Measurements from ENCODE around the gene AHI1.
A peak's percentile ranks its signal among the peaks of the same experiment; 100 is the strongest.

AHI1 gene

GRCh38 chr6:135323979-135324378 is 173.6 kb downstream of the AHI1 start:
- DNase-seq, result no peak

GRCh38 chr6:135323202-135323668 is 174.3 kb downstream of the AHI1 start:
- DNase-seq, result no peak

GRCh38 chr6:135322427-135323201 is 174.9 kb downstream of the AHI1 start:
- DNase-seq, result peak; percentile 35

- DNase-seq, result no peak
Measured at GRCh38 chr6:135320721-135321621, 176.6 kb downstream of the AHI1 start.

GRCh38 chr6:135319819-135320218 is 177.7 kb downstream of the AHI1 start:
- no peak for DNase-seq

- DNase-seq, result no peak
Measured at GRCh38 chr6:135318738-135319469, 178.6 kb downstream of the AHI1 start.

- no peak for DNase-seq
Measured at GRCh38 chr6:135314543-135314942, 183.0 kb downstream of the AHI1 start.

- DNase-seq, result peak; percentile 97
Measured at GRCh38 chr6:135311446-135312200, 185.9 kb downstream of the AHI1 start.

DNA sequence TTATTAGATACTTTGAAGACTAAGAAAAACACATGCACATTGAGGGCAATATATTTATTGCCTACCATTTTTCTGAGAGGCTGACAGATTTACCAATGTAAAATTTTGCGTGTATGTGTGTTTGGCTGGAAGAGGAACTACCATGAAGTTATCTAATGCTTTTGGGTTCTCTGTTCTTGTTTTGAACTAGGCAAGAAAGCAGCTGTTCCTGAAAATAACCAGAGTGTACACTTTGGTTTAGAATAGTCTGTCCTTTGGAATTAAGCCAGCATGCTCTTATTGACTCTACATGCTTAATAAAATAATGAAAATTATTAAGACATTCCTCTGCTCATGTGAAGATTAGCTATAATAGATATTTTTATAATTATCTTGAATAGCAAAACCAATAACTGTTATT is 187.2 kb downstream of the AHI1 start:
- peak; percentile 67 for DNase-seq

- DNase-seq, result peak; percentile 67
Measured at GRCh38 chr6:135306740-135307420, 190.7 kb downstream of the AHI1 start.

DNA sequence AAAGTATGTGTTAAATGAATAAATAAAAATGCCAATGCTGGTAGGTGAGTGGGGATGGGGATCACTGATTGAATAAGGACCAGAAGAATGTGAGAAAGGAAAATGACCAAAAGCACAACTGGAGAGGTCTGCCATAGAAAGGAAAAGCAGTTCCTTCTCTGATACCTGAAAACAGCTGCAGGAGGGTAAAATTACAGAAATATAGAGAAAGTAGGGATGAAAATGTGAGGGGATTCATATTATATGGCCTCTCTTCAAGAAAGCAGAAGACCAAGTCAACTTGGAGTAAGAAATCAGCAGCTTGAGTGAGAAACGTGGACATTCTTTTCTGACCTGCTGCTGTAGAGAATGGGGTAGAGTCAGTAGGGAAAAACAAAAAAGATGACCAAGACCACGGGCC is 191.4 kb downstream of the AHI1 start:
- DNase-seq, result no peak

DNA sequence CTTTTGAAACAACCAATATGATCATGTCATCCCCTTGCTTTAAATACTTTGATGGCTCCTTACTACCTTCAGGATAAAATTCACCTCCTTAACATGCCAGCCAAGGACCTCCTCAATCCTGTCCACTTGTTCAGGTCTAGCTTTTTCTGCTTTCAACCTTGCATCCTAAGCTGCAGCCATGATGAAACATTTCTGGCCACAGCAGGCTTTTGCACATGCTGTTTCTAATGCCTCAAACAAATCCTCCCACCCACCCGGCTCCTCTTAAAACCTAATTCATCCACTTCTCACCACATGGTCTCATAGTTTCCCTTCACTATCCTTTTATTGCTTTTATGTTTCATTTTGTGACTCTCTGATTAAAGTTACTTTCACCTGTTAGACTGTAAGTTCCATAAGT is 191.9 kb downstream of the AHI1 start:
- DNase-seq, result no peak

- DNase-seq, result no peak
Measured at GRCh38 chr6:135304883-135305282, 192.7 kb downstream of the AHI1 start.

- DNase-seq, result peak; percentile 48
Measured at GRCh38 chr6:135301304-135301703, 196.2 kb downstream of the AHI1 start.

- DNase-seq, result no peak
Measured at GRCh38 chr6:135300576-135300975, 197.0 kb downstream of the AHI1 start.

DNA sequence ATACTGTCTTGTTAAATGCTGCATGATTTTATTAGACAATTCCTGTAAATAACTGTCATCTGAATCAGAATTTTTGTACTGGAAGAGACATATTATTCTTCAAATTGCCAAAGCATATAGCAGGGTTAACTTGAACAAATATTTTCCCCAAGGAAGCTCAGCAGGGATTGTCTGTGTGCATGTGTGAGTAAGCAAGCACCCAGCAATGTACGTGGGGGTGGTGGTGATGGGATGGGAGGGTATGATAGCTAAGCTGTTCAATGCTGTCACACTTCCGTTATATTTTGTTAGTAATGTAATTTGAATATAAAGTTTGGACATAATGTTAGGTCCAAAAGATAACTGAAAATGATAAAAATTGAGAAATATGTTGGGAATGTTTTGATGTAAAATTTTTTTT is 198.3 kb downstream of the AHI1 start:
- no peak for DNase-seq

- DNase-seq, result no peak
Measured at GRCh38 chr6:135298455-135298854, 199.1 kb downstream of the AHI1 start.

- no peak for DNase-seq
Measured at GRCh38 chr6:135296715-135297114, 200.8 kb downstream of the AHI1 start.

DNA sequence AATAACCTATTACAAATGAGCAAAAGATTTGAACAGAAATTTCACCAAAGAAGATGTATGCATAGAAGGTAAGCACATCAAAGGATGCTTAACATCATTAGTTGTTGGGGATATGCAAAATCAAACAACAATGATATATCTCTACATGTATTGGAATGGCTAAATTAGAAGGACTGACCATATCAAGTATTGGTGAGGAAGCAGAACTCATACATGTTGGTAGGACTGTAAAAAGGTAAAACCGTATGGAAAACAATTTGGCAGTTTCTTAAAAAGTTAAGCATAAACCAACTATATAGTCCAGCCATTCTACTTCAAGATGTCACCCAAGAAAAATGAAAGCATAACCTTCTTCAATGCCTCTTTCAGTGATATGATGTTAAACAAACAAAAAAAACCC is 202.5 kb downstream of the AHI1 start:
- no peak for DNase-seq

DNA sequence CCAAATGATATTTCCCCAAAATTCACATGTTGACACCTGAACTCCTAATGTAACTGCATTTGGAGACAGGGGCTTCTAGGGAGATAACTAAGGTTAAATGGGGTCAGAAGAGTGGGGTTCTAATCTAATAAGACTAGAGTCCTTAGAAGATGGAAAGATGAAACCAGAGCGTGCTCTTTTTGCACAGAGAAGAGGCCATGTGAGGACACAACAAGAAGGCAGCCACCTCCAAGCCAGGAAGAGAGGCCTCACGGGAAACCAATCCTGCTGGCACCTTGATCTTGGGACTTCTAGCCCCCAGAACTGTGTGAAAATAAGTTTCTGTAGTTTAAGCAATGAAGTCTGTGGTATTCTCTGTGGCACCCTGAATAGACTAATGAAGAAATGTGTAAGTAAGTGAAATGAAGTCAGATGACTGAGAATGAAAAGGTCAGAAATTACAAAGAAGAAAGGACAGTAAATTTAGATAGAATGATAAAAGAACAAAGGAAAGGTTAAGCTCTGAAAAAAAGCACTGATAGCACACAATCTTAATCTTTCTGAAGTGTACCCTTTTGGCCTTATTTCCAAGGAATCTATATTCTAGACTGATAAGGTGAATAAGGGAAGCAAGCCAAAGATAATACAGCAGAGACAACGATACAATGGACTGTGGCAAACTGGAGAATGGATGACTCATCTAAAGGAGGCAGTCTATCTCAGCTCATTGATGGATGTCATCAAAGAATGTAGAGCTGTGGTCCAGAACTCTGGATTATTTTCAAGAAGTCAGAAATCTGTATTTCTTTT is 206.1 kb downstream of the AHI1 start:
- DNase-seq, result no peak

- no peak for DNase-seq
Measured at GRCh38 chr6:135289816-135290215, 207.7 kb downstream of the AHI1 start.
